Measurements from ENCODE around the gene ZGPAT.

ZGPAT gene

GRCh38 chr20:63756648-63756991, 48.8 kb downstream of the ZGPAT start:
- H3K27me3 ChIP-seq (ENCODE audit: insufficient read depth, low read length), result no peaks in the 10 kb centered on the region
- no peak overlapping the region for H3K9ac ChIP-seq (ENCODE audit: low read depth, low read length)
- H3K4me1 ChIP-seq (ENCODE audit: insufficient read depth, low read length), result no peaks in the 10 kb centered on the region
- no peak overlapping the region for H3K27ac ChIP-seq (ENCODE audit: low read length)
- no peaks in the 10 kb centered on the region for H3K36me3 ChIP-seq (ENCODE audit: insufficient read depth, low read depth, low read length)
- no peaks in the 10 kb centered on the region for H3K9me3 ChIP-seq (ENCODE audit: insufficient read depth, low read depth, low read length)
- no peak overlapping the region for H3K4me3 ChIP-seq (ENCODE audit: low read length)

DNA sequence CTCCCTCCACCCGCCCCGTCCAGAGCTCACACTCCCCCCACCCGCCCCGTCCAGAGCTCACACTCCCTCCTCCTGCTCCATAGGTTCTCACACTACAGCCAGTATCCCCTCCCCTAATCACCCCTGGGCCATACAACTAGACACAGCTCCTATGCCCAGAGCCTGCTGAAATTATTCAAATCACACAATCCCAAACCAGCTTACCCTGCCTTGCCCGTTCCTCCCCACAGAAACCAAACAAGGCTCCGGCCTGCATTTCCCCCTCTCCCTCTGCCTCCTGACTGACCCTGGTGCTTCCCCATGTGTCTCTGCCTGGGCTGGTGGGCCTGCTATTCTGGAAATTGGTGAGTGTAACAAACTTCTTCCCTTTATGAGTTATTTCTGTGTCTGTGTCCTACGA, 50.3 kb downstream of the ZGPAT start:
- Histone ChIP-seq H3K9me3 (ENCODE audit: insufficient read depth, low read depth, low read length) (no peaks in the 10 kb centered on the region), H3K27ac (ENCODE audit: low read length) (no peak overlapping the region), H3K36me3 (ENCODE audit: insufficient read depth, low read depth, low read length) (no peaks in the 10 kb centered on the region)

GRCh38 chr20:63759377-63759901, 51.6 kb downstream of the ZGPAT start:
- H3K9me3 ChIP-seq (ENCODE audit: insufficient read depth, low read depth, low read length), result no peaks in the 10 kb centered on the region
- H3K27me3 ChIP-seq (ENCODE audit: insufficient read depth, low read length), result no peaks in the 10 kb centered on the region
- H3K27ac ChIP-seq (ENCODE audit: low read length), result no peak overlapping the region
- no peaks in the 10 kb centered on the region for H3K36me3 ChIP-seq (ENCODE audit: insufficient read depth, low read depth, low read length)
- no peak overlapping the region for H3K4me3 ChIP-seq (ENCODE audit: low read length)
- H3K9ac ChIP-seq (ENCODE audit: low read depth, low read length), result no peak overlapping the region
- no peaks in the 10 kb centered on the region for H3K4me1 ChIP-seq (ENCODE audit: insufficient read depth, low read length)

More for the DNA sequence above, 50.3 kb downstream of the ZGPAT start:
- H3K4me3 ChIP-seq (ENCODE audit: low read length), result no peak overlapping the region
- H3K9ac ChIP-seq (ENCODE audit: low read depth, low read length), result no peak overlapping the region
- H3K27me3 ChIP-seq (ENCODE audit: insufficient read depth, low read length), result no peaks in the 10 kb centered on the region
- no peaks in the 10 kb centered on the region for H3K4me1 ChIP-seq (ENCODE audit: insufficient read depth, low read length)

GRCh38 chr20:63765082-63765873, 57.4 kb downstream of the ZGPAT start:
- no peaks in the 10 kb centered on the region for H3K27me3 ChIP-seq (ENCODE audit: insufficient read depth, low read length)
- H3K9ac ChIP-seq (ENCODE audit: low read depth, low read length), result no peak overlapping the region
- H3K4me1 ChIP-seq (ENCODE audit: insufficient read depth, low read length), result no peaks in the 10 kb centered on the region
- no peak overlapping the region for H3K4me3 ChIP-seq (ENCODE audit: low read length)
- no peaks in the 10 kb centered on the region for H3K9me3 ChIP-seq (ENCODE audit: insufficient read depth, low read depth, low read length)
- no peak overlapping the region for H3K27ac ChIP-seq (ENCODE audit: low read length)
- no peaks in the 10 kb centered on the region; the same call in 1 of the 2 replicates for H3K36me3 ChIP-seq (ENCODE audit: insufficient read depth, low read depth, low read length)

GRCh38 chr20:63765902-63766301, 58.1 kb downstream of the ZGPAT start:
- Histone ChIP-seq H3K4me3 (ENCODE audit: low read length) (no peak overlapping the region), H3K27me3 (ENCODE audit: insufficient read depth, low read length) (no peaks in the 10 kb centered on the region), H3K9me3 (ENCODE audit: insufficient read depth, low read depth, low read length) (no peaks in the 10 kb centered on the region), H3K36me3 (ENCODE audit: insufficient read depth, low read depth, low read length) (no peaks in the 10 kb centered on the region; the same call in 1 of the 2 replicates), H3K27ac (ENCODE audit: low read length) (no peak overlapping the region), H3K9ac (ENCODE audit: low read depth, low read length) (no peak overlapping the region), H3K4me1 (ENCODE audit: insufficient read depth, low read length) (no peaks in the 10 kb centered on the region)

- Histone ChIP-seq H3K4me3 (ENCODE audit: low read length) (no peak overlapping the region), H3K36me3 (ENCODE audit: insufficient read depth, low read depth, low read length) (no peaks in the 10 kb centered on the region; the same call in 1 of the 2 replicates), H3K9ac (ENCODE audit: low read depth, low read length) (no peak overlapping the region)
Observed at GRCh38 chr20:63766695-63767426, 59.0 kb downstream of the ZGPAT start.

GRCh38 chr20:63767456-63767855, 59.6 kb downstream of the ZGPAT start:
- no peaks in the 10 kb centered on the region for H3K9me3 ChIP-seq (ENCODE audit: insufficient read depth, low read depth, low read length)
- H3K36me3 ChIP-seq (ENCODE audit: insufficient read depth, low read depth, low read length), result no peaks in the 10 kb centered on the region; the same call in 1 of the 2 replicates
- H3K27me3 ChIP-seq (ENCODE audit: insufficient read depth, low read length), result no peaks in the 10 kb centered on the region
- H3K9ac ChIP-seq (ENCODE audit: low read depth, low read length), result no peak overlapping the region
- H3K4me1 ChIP-seq (ENCODE audit: insufficient read depth, low read length), result no peaks in the 10 kb centered on the region
- no peak overlapping the region for H3K27ac ChIP-seq (ENCODE audit: low read length)
- no peak overlapping the region for H3K4me3 ChIP-seq (ENCODE audit: low read length)

More at GRCh38 chr20:63766695-63767426, 59.0 kb downstream of the ZGPAT start:
- Histone ChIP-seq H3K9me3 (ENCODE audit: insufficient read depth, low read depth, low read length) (no peaks in the 10 kb centered on the region), H3K27ac (ENCODE audit: low read length) (no peak overlapping the region), H3K4me1 (ENCODE audit: insufficient read depth, low read length) (no peaks in the 10 kb centered on the region), H3K27me3 (ENCODE audit: insufficient read depth, low read length) (no peaks in the 10 kb centered on the region)

DNA sequence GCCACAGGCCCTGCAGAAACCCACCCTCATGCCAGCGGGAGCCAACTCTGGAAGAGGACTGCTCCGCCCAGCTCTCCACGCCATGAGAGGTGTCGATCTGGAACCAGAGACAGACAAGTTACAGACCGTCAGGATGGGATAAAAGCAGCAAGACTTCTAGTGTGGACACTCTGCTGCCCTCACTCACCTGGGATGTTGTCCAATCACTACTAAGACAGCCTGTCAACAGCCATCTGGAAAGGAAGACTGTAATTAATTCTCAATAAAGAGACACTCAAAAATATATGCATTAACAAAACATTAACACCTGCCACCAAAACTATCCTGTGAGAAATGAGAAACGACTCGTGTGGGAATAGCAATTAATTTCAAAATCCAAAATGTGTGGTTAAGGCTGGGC, 60.0 kb downstream of the ZGPAT start:
- no peaks in the 10 kb centered on the region for H3K27me3 ChIP-seq (ENCODE audit: insufficient read depth, low read length)
- H3K36me3 ChIP-seq (ENCODE audit: insufficient read depth, low read depth, low read length), result no peaks in the 10 kb centered on the region; the same call in 1 of the 2 replicates

GRCh38 chr20:63768591-63769515, 61.0 kb downstream of the ZGPAT start:
- Histone ChIP-seq H3K4me3 (ENCODE audit: low read length) (no peak overlapping the region), H3K27ac (ENCODE audit: low read length) (no peak overlapping the region), H3K9ac (ENCODE audit: low read depth, low read length) (no peak overlapping the region), H3K27me3 (ENCODE audit: insufficient read depth, low read length) (no peaks in the 10 kb centered on the region), H3K9me3 (ENCODE audit: insufficient read depth, low read depth, low read length) (no peaks in the 10 kb centered on the region), H3K36me3 (ENCODE audit: insufficient read depth, low read depth, low read length) (no peaks in the 10 kb centered on the region; the same call in 1 of the 2 replicates), H3K4me1 (ENCODE audit: insufficient read depth, low read length) (no peaks in the 10 kb centered on the region)

More for the DNA sequence above, 60.0 kb downstream of the ZGPAT start:
- H3K27ac ChIP-seq (ENCODE audit: low read length), result no peak overlapping the region
- H3K9ac ChIP-seq (ENCODE audit: low read depth, low read length), result no peak overlapping the region
- H3K4me3 ChIP-seq (ENCODE audit: low read length), result no peak overlapping the region
- H3K9me3 ChIP-seq (ENCODE audit: insufficient read depth, low read depth, low read length), result no peaks in the 10 kb centered on the region
- no peaks in the 10 kb centered on the region for H3K4me1 ChIP-seq (ENCODE audit: insufficient read depth, low read length)

- no peak overlapping the region for H3K9ac ChIP-seq (ENCODE audit: low read depth, low read length)
- H3K4me3 ChIP-seq (ENCODE audit: low read length), result no peak overlapping the region
- H3K27me3 ChIP-seq (ENCODE audit: insufficient read depth, low read length), result no peaks in the 10 kb centered on the region
- H3K9me3 ChIP-seq (ENCODE audit: insufficient read depth, low read depth, low read length), result no peaks in the 10 kb centered on the region
- no peaks in the 10 kb centered on the region; the same call in 1 of the 2 replicates for H3K36me3 ChIP-seq (ENCODE audit: insufficient read depth, low read depth, low read length)
- no peak overlapping the region for H3K27ac ChIP-seq (ENCODE audit: low read length)
- no peaks in the 10 kb centered on the region for H3K4me1 ChIP-seq (ENCODE audit: insufficient read depth, low read length)
Observed at GRCh38 chr20:63769891-63770474, 62.1 kb downstream of the ZGPAT start.
